Tibial artery (tissue), 4 donors: ENCODE results near the gene NTRK2.

Source experiments
- DNase-seq, 2 donors: peaks; one replicate each; pipeline ENCODE4 v3.0.0-alpha.2; 2019
- H3K27ac ChIP-seq, 2 donors: fragments of 200-600 bp; sonication (generic) in 1 of 2; 1 replicate in 1 of 2; 2 replicates in 1 of 2; pipeline ENCODE4 v1.5.1; 2018 to 2019; ENCODE audit warnings: mild to moderate bottlenecking in 1 of 2
- H3K27me3 ChIP-seq, 2 donors: fragments of 200-600 bp; sonication (generic) in 1 of 2; one replicate each; pipeline versions ENCODE4 v1.5.1 to v1.6.0; 2016 to 2019
- H3K36me3 ChIP-seq, 3 donors: fragments of 200-600 bp; sonication (generic) in 2 of 3; one replicate each; pipeline ENCODE4 v1.5.1; 2016 to 2019; ENCODE audit warnings: mild to moderate bottlenecking in 2 of 3
- H3K4me1 ChIP-seq, 4 donors: fragments of 200-600 bp; sonication (generic) in 2 of 4; 1 replicate in 3 of 4; 2 replicates in 1 of 4; pipeline ENCODE4 v1.5.1; 2016 to 2019
- H3K4me3 ChIP-seq, 2 donors: fragments of 200-600 bp; sonication (generic) in 1 of 2; 1 replicate in 1 of 2; 2 replicates in 1 of 2; pipeline ENCODE4 v1.5.1; 2018 to 2019; ENCODE audit warnings: mild to moderate bottlenecking in 2 of 2
- H3K9me3 ChIP-seq, 3 donors: fragments of 200-600 bp; sonication (generic) in 1 of 3; one replicate each; pipeline ENCODE4 v1.5.1; 2016 to 2019
- CTCF ChIP-seq, 2 experiments: fragments of 200-600 bp in 1 of 2; fragments of 450-650 bp in 1 of 2; IDR thresholded peaks; one replicate each; pipeline ENCODE4 v1.5.1; 2017 to 2019; ENCODE audit warnings: antibody characterized with exemption in 2 of 2, mild to moderate bottlenecking in 1 of 2, moderate library complexity in 1 of 2
- intact Hi-C: fragments of 100-400 bp; cut with DNase I; formaldehyde crosslinking; loops from one replicate; pipeline ENCODE4 v1.15.0; 2023; ENCODE audit warnings: low total_unique reads

NTRK2 gene

DNA sequence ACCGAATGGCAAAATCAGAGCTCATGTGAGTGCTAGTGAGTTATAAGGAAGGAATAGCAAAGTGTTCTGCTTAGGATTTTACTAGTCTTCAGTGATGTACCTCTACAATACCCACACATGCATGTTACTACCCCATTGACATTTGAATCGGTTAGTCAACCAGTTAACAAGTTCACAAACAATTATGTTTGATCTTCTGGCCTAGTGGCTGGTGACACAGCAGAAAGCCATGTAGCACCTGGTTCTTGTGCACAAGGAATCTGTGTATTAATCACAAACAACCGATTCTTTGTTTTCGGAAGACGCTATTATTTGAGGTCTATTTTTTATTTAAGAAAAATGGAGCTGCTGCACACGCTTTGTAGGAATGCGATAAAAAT is 41.9 kb downstream of the NTRK2 start:
- peak overlapping the region in 1 of 2 donors; percentile 0 for H3K27ac ChIP-seq
- TF ChIP-seq CTCF (IDR thresholded peaks at IDR 0.05): no peak
- H3K4me1 ChIP-seq: peaks cover 0 to 28% (median 12%) of the 10 kb centered on the region in 4 donors
- no peaks in the 10 kb centered on the region for H3K27me3 ChIP-seq
- H3K9me3 ChIP-seq: no peaks in the 10 kb centered on the region
- peaks cover 0 to 7% (median 6%) of the 10 kb centered on the region in 3 donors for H3K36me3 ChIP-seq
- intact Hi-C loops: no loop called here
- DNase-seq: no peak
- no peak overlapping the region for H3K4me3 ChIP-seq

DNA sequence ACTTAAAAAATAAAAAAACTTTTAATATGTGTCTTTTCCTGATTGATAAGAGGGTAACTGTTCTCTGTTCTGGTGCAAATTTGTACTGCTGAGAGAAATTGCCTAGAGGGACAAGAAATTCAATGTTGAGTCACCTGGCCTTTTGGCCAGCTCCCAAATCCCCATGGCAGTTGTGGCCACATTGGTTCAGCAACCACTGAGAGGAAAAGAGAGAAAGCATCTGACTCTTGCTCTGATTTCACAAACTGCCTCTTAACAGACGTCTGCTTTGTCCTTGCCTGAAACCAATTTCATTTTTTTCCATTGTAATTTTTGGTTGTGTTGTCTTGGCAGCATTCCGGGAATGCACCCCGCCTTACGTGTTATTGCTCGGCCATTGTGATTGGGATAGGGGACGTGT is 42.4 kb downstream of the NTRK2 start:
- TF ChIP-seq CTCF (IDR thresholded peaks at IDR 0.05): no peak
- DNase-seq: peak; percentile 32 to 75
- H3K4me1 ChIP-seq: peaks cover 0 to 28% (median 12%) of the 10 kb centered on the region in 4 donors
- H3K9me3 ChIP-seq: no peaks in the 10 kb centered on the region
- H3K27me3 ChIP-seq: no peaks in the 10 kb centered on the region
- intact Hi-C loops: no loop called here
- H3K27ac ChIP-seq: peak overlapping the region in 1 of 2 donors; percentile 3
- no peak overlapping the region for H3K4me3 ChIP-seq
- H3K36me3 ChIP-seq: peaks cover 0 to 7% (median 6%) of the 10 kb centered on the region in 3 donors

GRCh38 chr9:84716217-84716616 is 46.7 kb downstream of the NTRK2 start:
- no peak for DNase-seq
- Histone ChIP-seq H3K4me3 (no peak overlapping the region), H3K36me3 (peaks cover 0 to 7% (median 0%) of the 10 kb centered on the region in 3 donors), H3K27me3 (no peaks in the 10 kb centered on the region), H3K9me3 (no peaks in the 10 kb centered on the region), H3K27ac (no peak overlapping the region), H3K4me1 (peaks cover 0 to 12% (median 5%) of the 10 kb centered on the region in 4 donors)
- TF ChIP-seq CTCF (IDR thresholded peaks at IDR 0.05): no peak
- intact Hi-C loops: no loop called here

DNA sequence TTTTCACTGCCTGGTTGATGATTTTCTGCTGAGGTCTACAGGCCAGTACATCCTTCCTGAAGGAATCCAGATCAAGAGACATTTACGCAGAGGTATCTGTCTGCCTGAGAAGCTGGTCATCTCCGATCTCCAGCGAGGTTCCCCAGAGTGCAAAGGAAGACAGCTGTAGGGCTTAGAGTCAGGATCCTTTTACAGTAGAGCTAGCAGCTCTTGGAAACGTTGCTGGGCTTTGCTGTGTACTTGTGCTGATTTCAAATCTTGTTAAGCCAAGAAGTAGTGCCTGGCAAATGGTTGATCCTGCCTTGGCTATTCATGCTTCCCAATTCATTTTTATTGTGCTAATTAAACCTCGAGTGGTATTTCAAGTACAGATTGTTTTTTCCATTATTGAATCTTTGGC is 48.9 kb downstream of the NTRK2 start:
- no peaks in the 10 kb centered on the region for H3K9me3 ChIP-seq
- TF ChIP-seq CTCF (IDR thresholded peaks at IDR 0.05): no peak

GRCh38 chr9:84722388-84722989 is 53.0 kb downstream of the NTRK2 start:
- no peak overlapping the region for H3K4me3 ChIP-seq
- H3K36me3 ChIP-seq: peaks cover 7 to 16% (median 11%) of the 10 kb centered on the region in 3 donors
- no peak overlapping the region for H3K27ac ChIP-seq
- no peaks in the 10 kb centered on the region for H3K4me1 ChIP-seq
- no peaks in the 10 kb centered on the region for H3K27me3 ChIP-seq
- H3K9me3 ChIP-seq: no peaks in the 10 kb centered on the region
- TF ChIP-seq CTCF (IDR thresholded peaks at IDR 0.05): no peak
- intact Hi-C loops: no loop called here
- DNase-seq: no peak

More for the DNA sequence above, 48.9 kb downstream of the NTRK2 start:
- H3K27me3 ChIP-seq: no peaks in the 10 kb centered on the region
- H3K4me1 ChIP-seq: no peaks in the 10 kb centered on the region
- no peak overlapping the region for H3K4me3 ChIP-seq
- no peak overlapping the region for H3K27ac ChIP-seq
- intact Hi-C loops: no loop called here
- no peak for DNase-seq
- peaks cover 0 to 1% (median 0%) of the 10 kb centered on the region in 3 donors for H3K36me3 ChIP-seq
